ENCODE measurements around the gene MYG1. TPM values are rescaled to one million over a fixed set of nuclear protein-coding genes. Genes with fewer than 3 reads are reported as not detected.

MYG1 gene
- total and polyA plus RNA-seq, 9 donors = 29.9 to 80.3 (median 57.8) TPM

DNA sequence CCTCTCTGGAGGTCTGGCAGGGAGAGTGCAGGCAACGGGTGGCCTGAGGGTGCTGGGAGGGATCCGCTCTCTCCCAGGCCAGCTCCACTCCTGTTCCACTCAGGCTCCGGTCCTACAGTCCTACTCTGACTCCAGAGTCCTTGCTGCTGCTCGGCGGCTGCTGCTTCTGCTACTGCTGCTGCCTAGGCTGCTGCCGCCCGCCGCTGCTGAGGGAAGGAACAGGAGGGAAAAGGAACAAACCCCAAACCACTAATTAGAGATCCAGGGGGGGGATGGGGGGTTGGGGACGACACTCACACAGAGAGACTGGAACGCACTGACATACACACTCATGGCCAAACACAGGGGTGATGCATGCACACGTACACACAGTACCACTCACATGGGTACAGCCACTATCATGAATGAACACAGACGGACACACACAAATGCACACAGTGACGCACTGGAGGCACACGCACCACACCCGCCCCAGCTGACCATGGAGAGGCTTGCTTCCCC, 36.7 kb downstream of the MYG1 start, which contains the start of gene SP7:
SP7 (minus strand) TSS at position 174 of the 501 bp plus-strand sequence. CDS start 708 bp downstream, outside the sequence.
- no peak for DNase-seq
- WGBS, 3 donors = 54 to 70% (median 60%) methylated on average over 14 to 15 of the region's 15 CpGs
- Histone ChIP-seq H3K9me3 (no peaks in the 10 kb centered on the region), H3K4me1 (ENCODE audit: insufficient read depth) (no peaks in the 10 kb centered on the region), H3K36me3 (no peaks in the 10 kb centered on the region), H3K4me3 (no peak within 1 kb of the TSS), H3K27ac (no peak within 1 kb of the TSS), H3K27me3 (no peaks in the 10 kb centered on the region)
- TF ChIP-seq POLR2A (IDR thresholded peaks at IDR 0.05) (no peak), CTCF (IDR thresholded peaks at IDR 0.05) (no peak), EP300 (IDR thresholded peaks at IDR 0.05) (no peak)
- intact Hi-C loops (cut with DNase I) = no loop called here

GRCh38 chr12:53338017-53338416, 38.5 kb downstream of the MYG1 start:
- TF ChIP-seq EP300 (IDR thresholded peaks at IDR 0.05) (no peak), POLR2A (IDR thresholded peaks at IDR 0.05) (no peak), CTCF (IDR thresholded peaks at IDR 0.05) (no peak)
- Histone ChIP-seq H3K27ac (no peak overlapping the region), H3K27me3 (no peaks in the 10 kb centered on the region), H3K9me3 (no peaks in the 10 kb centered on the region), H3K36me3 (no peaks in the 10 kb centered on the region), H3K4me3 (no peak overlapping the region), H3K4me1 (ENCODE audit: insufficient read depth) (no peaks in the 10 kb centered on the region)
- no peak for DNase-seq
- intact Hi-C loops (cut with DNase I) = no loop called here
- 23 to 28% (median 28%) methylated on average over 11 of the region's 11 CpGs for WGBS, 3 donors

DNA sequence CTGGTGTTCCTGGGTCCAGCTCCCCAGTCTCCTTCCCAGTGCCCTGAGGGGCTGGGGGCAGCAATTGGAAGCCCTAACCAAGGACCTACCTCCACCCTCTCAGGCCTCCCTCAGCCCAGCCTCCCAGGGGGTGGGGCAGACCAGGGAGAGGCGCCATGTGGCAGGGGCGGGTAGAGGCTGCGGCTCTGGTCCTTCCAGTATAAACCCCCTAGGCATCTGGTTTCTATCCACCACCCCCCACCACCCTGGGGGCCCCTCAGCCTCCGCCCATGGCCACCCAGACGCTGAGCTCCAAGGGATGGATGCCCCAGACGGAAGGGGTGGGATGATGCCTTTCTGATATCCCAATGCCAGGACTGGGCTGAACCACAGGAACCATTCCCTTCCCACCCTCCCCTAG, 39.4 kb downstream of the MYG1 start:
- TF ChIP-seq CTCF (IDR thresholded peaks at IDR 0.05) (no peak), EP300 (IDR thresholded peaks at IDR 0.05) (no peak)
- no peaks in the 10 kb centered on the region for H3K9me3 ChIP-seq
- H3K4me3 ChIP-seq = no peak overlapping the region
- no peak for DNase-seq
- H3K36me3 ChIP-seq = no peaks in the 10 kb centered on the region
- intact Hi-C loops (cut with DNase I) = no loop called here
- WGBS, 3 donors = 33 to 59% (median 43%) methylated on average over 4 to 6 of the region's 6 CpGs
- no peak overlapping the region for H3K27ac ChIP-seq
- H3K4me1 ChIP-seq (ENCODE audit: insufficient read depth) = no peaks in the 10 kb centered on the region
- H3K27me3 ChIP-seq = no peaks in the 10 kb centered on the region

DNA sequence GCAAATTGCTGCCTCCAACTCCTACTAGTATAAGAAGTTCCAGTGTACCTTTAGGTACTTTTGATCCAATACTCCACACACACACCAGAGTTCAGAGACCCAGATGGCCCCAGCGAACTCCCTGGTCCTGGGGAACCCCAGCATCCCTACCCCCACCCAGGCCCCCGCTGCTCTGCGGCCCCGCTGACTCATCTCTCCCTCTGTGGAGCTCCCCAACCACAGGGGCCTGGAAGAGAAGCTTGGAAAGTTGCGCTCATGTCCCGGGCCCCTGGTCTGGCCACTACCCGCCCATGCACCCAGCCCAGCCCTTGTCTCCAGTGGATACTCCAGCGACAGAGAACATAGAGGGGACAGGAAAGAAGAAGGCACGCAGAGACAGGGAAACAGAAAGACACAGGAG, 40.9 kb downstream of the MYG1 start:
- Histone ChIP-seq H3K9me3 (no peaks in the 10 kb centered on the region), H3K36me3 (no peaks in the 10 kb centered on the region), H3K27me3 (no peaks in the 10 kb centered on the region), H3K27ac (no peak overlapping the region), H3K4me1 (ENCODE audit: insufficient read depth) (peaks cover 3% of the 10 kb centered on the region), H3K4me3 (no peak overlapping the region)
- WGBS, 3 donors = 83 to 89% (median 86%) methylated on average over 9 of the region's 9 CpGs
- intact Hi-C loops (cut with DNase I) = no loop called here
- TF ChIP-seq POLR2A (IDR thresholded peaks at IDR 0.05) (no peak), CTCF (IDR thresholded peaks at IDR 0.05) (no peak), EP300 (IDR thresholded peaks at IDR 0.05) (no peak)
- DNase-seq = no peak

Measured in ovary (tissue), 9 donors.